Cardiac muscle cell (in vitro differentiated cells and primary cell): ENCODE data around the gene HGF. TPM values are rescaled to one million over a fixed set of nuclear protein-coding genes. Genes with fewer than 3 reads are reported as not detected.

Experiments used
- DNase-seq, 2 donors: peaks; one replicate each; pipeline versions ENCODE4 v3.0.0 to v3.0.0-alpha.2; 2010 to 2017; ENCODE audit warnings: low read depth in 1 of 2, low spot score in 1 of 2
- H3K27ac ChIP-seq: fragments of 200-600 bp; sonication (generic); 2 replicates; pipeline ENCODE4 v1.5.1; 2016
- H3K27me3 ChIP-seq: fragments of 200-600 bp; sonication (generic); 2 replicates; pipeline ENCODE4 v1.6.0; 2016; ENCODE audit warnings: control low read depth
- H3K36me3 ChIP-seq: fragments of 200-600 bp; sonication (generic); 2 replicates; pipeline ENCODE4 v1.5.1; 2016; ENCODE audit warnings: control low read depth
- H3K4me1 ChIP-seq: fragments of 200-600 bp; sonication (generic); 2 replicates; pipeline ENCODE4 v1.8.1; 2017; ENCODE audit warnings: low read depth, mild to moderate bottlenecking, mixed run types
- H3K4me3 ChIP-seq: fragments of 200-600 bp; sonication (generic); 2 replicates; pipeline ENCODE4 v1.5.1; 2016; ENCODE audit warnings: mild to moderate bottlenecking
- H3K9me3 ChIP-seq: fragments of 200-600 bp; sonication (generic); 2 replicates; pipeline ENCODE4 v1.5.1; 2017; ENCODE audit warnings: low read depth, mild to moderate bottlenecking, control low read depth
- polyA plus RNA-seq: library from polyadenylated mRNA; unstranded; fragments of >200 nt; fragmentation: Nextera tagmentation; extraction: Ambion mirVana; gene quantifications from 2 replicates; pipeline ENCODE4 v1.2.1, GENCODE V29; 2016
- total RNA-seq: library from RNA; depleted of rRNA; stranded (reverse); fragments of >200 nt; gene quantifications from 2 replicates; pipeline ENCODE4 v1.2.3, GENCODE V29; 2016
- TF ChIP-seq, protein P1 (sequence below): IDR thresholded peaks from 2 replicates; pipeline ENCODE4 v1.5.1; 2012; ENCODE audit warnings: low read depth, mild to moderate bottlenecking, low read length

Gene HGF
- total and polyA plus RNA-seq, 2 experiments from 2014 or later, result 0.04 to 0.66 TPM

DNA sequence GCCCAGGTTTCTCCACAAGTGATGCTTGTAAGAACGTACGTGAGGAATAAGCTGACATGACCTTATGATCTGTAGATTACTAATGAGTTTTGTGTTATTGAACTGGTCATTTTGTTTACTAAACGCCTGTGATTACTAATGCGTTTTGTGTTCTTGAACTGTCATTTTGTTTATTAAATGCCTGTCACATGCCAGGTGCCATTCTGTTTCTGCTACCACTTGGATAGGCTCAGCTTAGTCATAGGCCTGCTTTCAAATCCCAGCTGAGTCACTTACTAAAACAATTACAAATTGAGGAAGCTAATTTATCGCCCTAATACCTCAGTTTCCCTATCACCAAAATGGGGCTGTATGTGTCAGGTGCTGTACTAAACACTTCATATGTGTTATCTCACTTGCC is 4.7 kb upstream of the HGF start:
- H3K4me1 ChIP-seq, result no peaks in the 10 kb centered on the region
- TF ChIP-seq, protein P1, sequence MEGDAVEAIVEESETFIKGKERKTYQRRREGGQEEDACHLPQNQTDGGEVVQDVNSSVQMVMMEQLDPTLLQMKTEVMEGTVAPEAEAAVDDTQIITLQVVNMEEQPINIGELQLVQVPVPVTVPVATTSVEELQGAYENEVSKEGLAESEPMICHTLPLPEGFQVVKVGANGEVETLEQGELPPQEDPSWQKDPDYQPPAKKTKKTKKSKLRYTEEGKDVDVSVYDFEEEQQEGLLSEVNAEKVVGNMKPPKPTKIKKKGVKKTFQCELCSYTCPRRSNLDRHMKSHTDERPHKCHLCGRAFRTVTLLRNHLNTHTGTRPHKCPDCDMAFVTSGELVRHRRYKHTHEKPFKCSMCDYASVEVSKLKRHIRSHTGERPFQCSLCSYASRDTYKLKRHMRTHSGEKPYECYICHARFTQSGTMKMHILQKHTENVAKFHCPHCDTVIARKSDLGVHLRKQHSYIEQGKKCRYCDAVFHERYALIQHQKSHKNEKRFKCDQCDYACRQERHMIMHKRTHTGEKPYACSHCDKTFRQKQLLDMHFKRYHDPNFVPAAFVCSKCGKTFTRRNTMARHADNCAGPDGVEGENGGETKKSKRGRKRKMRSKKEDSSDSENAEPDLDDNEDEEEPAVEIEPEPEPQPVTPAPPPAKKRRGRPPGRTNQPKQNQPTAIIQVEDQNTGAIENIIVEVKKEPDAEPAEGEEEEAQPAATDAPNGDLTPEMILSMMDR, result no peak
- H3K9me3 ChIP-seq, result no peaks in the 10 kb centered on the region
- H3K36me3 ChIP-seq, result no peaks in the 10 kb centered on the region
- no peak for DNase-seq
- no peak overlapping the region for H3K4me3 ChIP-seq
- H3K27ac ChIP-seq, result no peak overlapping the region
- H3K27me3 ChIP-seq, result no peaks in the 10 kb centered on the region

DNA sequence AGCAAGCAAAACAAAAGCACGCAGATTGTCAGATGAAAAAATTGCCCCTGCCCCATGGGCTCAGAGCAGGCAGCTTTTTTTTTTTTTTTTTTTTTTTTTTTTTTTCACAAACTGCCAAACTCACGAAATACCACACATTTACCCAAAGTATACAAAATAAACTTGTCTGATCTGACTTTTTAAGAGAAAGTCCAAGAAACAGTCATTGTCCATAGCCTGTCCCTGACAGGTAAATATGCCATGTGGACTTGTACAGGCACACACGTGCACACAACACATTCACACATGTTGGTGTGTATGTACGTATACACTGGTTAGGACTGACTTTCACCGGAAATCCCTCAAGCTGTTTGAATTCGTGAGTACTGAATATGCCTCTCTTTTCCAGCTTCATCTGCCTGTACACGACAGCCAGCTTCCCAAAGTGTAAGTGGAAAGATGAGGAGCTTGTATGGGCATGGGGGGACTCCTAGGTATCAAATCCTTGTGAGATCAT is 929 bp upstream of the HGF start:
- TF ChIP-seq, protein P1, result no peak
- no peaks in the 10 kb centered on the region for H3K36me3 ChIP-seq
- DNase-seq, result no peak
- H3K27ac ChIP-seq, result no peak overlapping the region
- no peaks in the 10 kb centered on the region for H3K9me3 ChIP-seq
- H3K4me3 ChIP-seq, result no peak overlapping the region
- no peaks in the 10 kb centered on the region for H3K4me1 ChIP-seq
- H3K27me3 ChIP-seq, result no peaks in the 10 kb centered on the region

DNA sequence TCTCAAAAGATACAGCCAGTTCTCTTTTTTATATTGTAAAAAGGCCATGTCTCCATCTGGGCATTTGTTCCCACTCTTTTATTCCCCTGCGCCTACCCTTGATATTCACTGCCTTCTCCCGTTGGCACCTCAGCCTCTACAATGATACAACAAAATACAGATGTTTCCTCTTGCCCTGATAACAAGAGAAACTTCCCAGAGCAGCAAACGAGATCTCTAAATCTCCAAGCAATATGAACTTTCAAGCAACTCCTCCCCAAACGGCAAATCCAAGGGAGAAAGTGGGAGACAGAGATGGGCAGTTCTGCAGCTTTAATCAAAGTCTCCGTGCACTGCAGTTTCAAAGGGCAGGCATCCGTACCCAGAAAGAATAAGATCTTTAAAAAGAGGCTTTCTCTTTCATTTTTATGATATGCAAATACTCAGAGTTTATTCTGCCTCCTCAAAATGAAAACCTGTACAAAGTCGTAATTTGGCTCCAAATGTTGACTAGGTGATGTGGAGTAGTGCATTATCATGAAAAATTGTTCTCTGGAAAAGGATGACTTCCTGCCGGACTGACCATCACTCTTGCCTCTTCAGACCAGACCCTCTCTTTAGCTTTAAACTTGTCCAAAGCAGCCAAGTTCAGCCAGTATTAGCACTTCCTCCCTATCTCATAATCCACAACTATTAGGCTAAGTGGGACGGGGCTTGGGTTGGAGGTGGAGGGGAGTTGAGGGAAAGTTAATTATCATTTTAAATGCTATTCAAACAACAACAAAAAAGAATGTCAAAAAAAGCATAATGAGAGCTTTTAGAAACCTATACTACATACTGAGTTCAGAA is 682 bp downstream of the HGF start:
- Histone ChIP-seq H3K36me3 (no peaks in the 10 kb centered on the region), H3K27ac (no peak overlapping the region), H3K4me1 (no peaks in the 10 kb centered on the region), H3K9me3 (no peaks in the 10 kb centered on the region), H3K4me3 (no peak overlapping the region), H3K27me3 (no peaks in the 10 kb centered on the region)
- TF ChIP-seq, protein P1, result no peak
- peak in 1 of 2 donors; percentile 40 for DNase-seq

DNA sequence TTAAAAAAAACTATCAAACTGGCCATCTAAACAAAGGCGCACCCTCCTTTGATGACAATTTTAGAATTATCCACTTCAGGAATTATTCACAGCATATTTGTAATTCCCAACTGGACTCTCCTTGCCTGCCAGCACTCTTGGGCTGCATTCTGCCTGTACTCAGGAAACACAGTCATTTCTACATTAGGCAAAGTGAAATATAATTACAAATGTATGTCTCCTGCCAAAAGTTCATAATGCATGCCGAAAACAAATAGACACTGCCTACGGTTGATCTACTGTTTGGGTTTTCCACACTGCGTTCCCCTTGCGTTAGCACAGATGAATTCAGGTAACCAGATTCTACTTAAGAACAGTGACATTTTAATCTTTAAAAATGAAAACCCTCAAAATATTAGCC is 1.9 kb downstream of the HGF start:
- Histone ChIP-seq H3K4me3 (no peak overlapping the region), H3K9me3 (no peaks in the 10 kb centered on the region), H3K36me3 (no peaks in the 10 kb centered on the region), H3K27me3 (no peaks in the 10 kb centered on the region), H3K4me1 (no peaks in the 10 kb centered on the region), H3K27ac (no peak overlapping the region)
- TF ChIP-seq, protein P1, result no peak
- DNase-seq, result peak in 1 of 2 donors; percentile 70

DNA sequence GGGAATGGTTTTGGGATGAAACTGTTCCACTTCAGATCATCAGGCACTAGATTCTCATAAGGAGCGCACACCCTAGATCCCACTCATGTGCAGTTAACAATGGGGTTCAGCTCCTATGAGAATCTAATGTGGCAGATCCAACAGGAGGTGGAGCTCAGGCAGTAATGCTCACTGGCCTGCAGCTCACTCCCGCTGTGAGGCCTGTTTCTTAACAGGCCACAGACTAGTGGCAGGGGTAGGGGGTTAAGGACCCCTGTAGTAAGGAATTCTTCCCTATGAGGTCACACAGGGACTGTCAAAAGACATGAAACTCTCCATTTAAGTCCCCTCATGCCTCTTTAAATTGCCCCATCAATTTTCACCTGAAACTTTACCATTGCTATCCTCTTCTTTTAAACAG is 8.0 kb downstream of the HGF start:
- no peaks in the 10 kb centered on the region for H3K27me3 ChIP-seq
- DNase-seq, result no peak
- TF ChIP-seq, protein P1, result no peak
- no peaks in the 10 kb centered on the region for H3K4me1 ChIP-seq
- no peaks in the 10 kb centered on the region for H3K36me3 ChIP-seq
- no peak overlapping the region for H3K27ac ChIP-seq
- H3K9me3 ChIP-seq, result no peaks in the 10 kb centered on the region
- H3K4me3 ChIP-seq, result no peak overlapping the region
